Measurements from ENCODE around the gene GH2.
A peak's percentile ranks its signal among the peaks of the same experiment; 100 is the strongest.
"Not testable (repeated sequence)": the region's sequence is repeated elsewhere in the genome, so short reads cannot be mapped to it uniquely, and the experiment has no call there.

Gene GH2

DNA sequence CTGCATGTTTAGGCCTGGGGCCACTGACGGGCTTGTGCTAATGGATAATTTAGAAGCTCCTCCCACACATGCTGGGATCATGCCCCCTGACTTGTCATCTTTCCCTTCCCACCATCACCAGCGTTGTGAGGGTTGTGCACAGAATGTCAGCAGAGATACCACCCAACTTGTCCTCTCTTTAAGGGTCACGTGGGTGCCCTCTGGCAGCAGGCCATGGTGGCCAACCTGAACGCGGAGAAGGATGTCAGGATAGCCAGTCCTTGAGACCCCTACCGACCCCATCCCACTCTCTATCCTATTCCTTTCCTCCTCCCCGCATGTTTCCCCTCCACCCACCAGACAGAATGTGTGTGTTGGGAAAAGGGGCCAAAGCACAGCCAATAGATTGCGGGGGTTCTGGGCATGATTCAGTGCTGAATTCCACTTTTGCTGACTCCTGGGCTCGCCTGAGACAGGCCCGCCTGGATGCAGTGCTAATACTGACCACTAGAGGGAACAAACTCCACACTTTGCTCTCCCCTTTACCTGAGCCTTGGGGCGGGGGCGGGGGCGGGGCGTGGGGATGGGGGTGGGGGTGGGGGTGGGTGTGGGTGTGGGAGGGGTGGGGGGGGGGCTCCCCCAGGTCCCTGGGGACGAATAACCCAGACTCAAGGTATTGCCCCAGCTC lies at the start of gene GH2:
Gene GH2, minus strand, starts transcription at position 10 of the 667 bp plus-strand sequence. CDS start 143 bp downstream, outside the sequence.
- no peak within 1 kb of the TSS for H3K9ac ChIP-seq (ENCODE audit: low read depth in 1 of 2, low read length in 2 of 2)
- H3K4me3 ChIP-seq (ENCODE audit: low read length in 2 of 2), result no peak within 1 kb of the TSS
- H3K4me1 ChIP-seq (ENCODE audit: control insufficient read depth in 2 of 2, insufficient read depth in 2 of 2, low read length in 2 of 2), result no peaks in the 10 kb centered on the region
- H3K36me3 ChIP-seq (ENCODE audit: control insufficient read depth in 2 of 2, insufficient read depth in 2 of 2, low read length in 2 of 2), result no peaks in the 10 kb centered on the region
- H3K9me3 ChIP-seq (ENCODE audit: control insufficient read depth in 2 of 2, low read length in 2 of 2), result no peaks in the 10 kb centered on the region
- no peak within 1 kb of the TSS for H3K27ac ChIP-seq (ENCODE audit: low read depth in 2 of 2, low read length in 2 of 2)
- H3K27me3 ChIP-seq (ENCODE audit: control insufficient read depth in 2 of 2, insufficient read depth in 2 of 2, low read length in 2 of 2), result no peaks in the 10 kb centered on the region

DNA sequence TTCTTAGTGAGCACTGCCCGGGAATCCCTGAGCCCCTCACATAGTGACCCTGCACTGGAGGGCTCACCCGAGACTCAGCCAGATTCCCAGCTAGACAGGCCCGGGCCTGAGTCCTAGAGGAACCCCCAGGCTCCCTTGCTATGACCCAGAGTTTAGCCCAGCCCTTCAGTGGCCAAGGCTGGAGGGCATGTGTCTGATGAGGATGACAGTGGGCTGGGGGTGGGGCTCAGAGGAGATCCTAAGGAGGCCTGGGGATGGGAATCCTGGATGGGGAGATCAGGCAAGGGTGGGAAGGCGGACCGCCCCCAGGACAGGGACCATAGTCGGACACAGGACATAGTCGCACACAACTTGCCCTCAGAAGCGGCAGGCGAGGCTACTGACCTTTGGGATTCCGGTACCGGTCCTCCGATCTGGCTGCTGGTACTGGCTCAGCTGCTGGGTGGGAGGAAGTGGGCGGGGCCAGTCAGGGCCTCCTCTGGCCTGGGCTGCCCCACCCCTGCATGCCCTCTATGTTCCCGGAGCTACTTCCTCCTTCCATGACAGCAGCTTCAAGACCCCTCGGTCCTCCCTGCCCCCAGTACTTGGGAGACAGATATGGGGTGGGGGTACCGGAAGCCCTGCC lies 49.3 kb upstream of the GH2 start:
- H3K36me3 ChIP-seq (ENCODE audit: control insufficient read depth in 2 of 2, insufficient read depth in 2 of 2, low read length in 2 of 2), result peaks cover 0 to 5% of the 10 kb centered on the region in 2 donors
- peaks cover 5 to 6% of the 10 kb centered on the region in 2 donors for H3K4me1 ChIP-seq (ENCODE audit: control insufficient read depth in 2 of 2, insufficient read depth in 2 of 2, low read length in 2 of 2)
- H3K27ac ChIP-seq (ENCODE audit: low read depth in 2 of 2, low read length in 2 of 2), result peak overlapping the region; percentile 41 to 61
- peak overlapping the region in 1 of 2 donors; percentile 56 for H3K9ac ChIP-seq (ENCODE audit: low read depth in 1 of 2, low read length in 2 of 2)
- H3K4me3 ChIP-seq (ENCODE audit: low read length in 2 of 2), result peak overlapping the region; percentile 39 to 69
- H3K9me3 ChIP-seq (ENCODE audit: control insufficient read depth in 2 of 2, low read length in 2 of 2), result no peaks in the 10 kb centered on the region
- no peaks in the 10 kb centered on the region for H3K27me3 ChIP-seq (ENCODE audit: control insufficient read depth in 2 of 2, insufficient read depth in 2 of 2, low read length in 2 of 2)

DNA sequence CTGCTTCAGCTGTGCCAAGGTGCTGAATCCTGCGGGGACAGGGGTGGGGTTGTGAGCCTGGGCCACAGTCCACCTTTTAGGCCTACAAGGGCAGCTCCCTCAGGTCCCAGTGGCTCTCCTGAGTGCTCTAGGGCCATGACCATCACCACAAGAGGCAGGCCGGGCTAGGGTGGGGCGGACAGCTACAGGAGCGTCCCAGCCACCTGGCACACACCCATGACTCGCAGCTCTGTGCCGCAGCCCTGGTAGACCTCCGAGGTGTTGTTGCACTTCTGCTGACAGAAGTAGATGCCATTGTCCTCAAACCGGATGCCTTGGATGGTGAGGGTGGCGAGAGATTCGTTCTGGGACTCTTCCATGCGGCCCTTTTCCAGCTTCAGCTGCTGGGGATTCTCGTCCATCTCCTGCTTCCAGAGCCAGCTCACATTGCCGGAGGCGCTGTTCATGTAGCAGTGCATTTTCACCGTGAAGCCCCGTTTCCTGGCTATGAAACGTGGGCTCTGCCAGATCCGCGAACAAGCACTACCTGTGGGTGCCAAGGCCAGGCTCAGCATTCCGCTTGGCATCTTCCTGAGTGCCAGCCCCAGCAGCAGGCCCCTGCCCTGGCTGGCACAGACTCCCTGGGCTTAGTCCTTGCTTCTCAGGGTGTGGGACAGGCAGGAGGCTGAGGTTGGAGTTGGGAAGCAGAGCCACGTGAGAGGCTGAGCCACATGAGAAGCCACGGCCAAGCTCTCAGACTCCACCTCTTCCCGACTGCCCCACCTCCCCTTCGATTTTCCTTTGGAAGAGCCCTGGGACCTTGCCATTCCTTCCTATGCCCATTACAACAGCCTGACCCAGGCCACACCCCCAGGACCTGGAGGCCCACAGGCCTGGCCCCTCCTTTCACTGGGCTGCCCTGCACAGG lies 48.4 kb upstream of the GH2 start:
- H3K36me3 ChIP-seq (ENCODE audit: control insufficient read depth in 2 of 2, insufficient read depth in 2 of 2, low read length in 2 of 2), result peaks cover 0 to 5% of the 10 kb centered on the region in 2 donors
- H3K9ac ChIP-seq (ENCODE audit: low read depth in 1 of 2, low read length in 2 of 2), result no peak overlapping the region
- H3K4me3 ChIP-seq (ENCODE audit: low read length in 2 of 2), result peak overlapping the region in 1 of 2 donors; percentile 69
- no peaks in the 10 kb centered on the region for H3K9me3 ChIP-seq (ENCODE audit: control insufficient read depth in 2 of 2, low read length in 2 of 2)
- H3K4me1 ChIP-seq (ENCODE audit: control insufficient read depth in 2 of 2, insufficient read depth in 2 of 2, low read length in 2 of 2), result peaks cover 5 to 6% of the 10 kb centered on the region in 2 donors
- H3K27me3 ChIP-seq (ENCODE audit: control insufficient read depth in 2 of 2, insufficient read depth in 2 of 2, low read length in 2 of 2), result no peaks in the 10 kb centered on the region
- H3K27ac ChIP-seq (ENCODE audit: low read depth in 2 of 2, low read length in 2 of 2), result no peak overlapping the region

DNA sequence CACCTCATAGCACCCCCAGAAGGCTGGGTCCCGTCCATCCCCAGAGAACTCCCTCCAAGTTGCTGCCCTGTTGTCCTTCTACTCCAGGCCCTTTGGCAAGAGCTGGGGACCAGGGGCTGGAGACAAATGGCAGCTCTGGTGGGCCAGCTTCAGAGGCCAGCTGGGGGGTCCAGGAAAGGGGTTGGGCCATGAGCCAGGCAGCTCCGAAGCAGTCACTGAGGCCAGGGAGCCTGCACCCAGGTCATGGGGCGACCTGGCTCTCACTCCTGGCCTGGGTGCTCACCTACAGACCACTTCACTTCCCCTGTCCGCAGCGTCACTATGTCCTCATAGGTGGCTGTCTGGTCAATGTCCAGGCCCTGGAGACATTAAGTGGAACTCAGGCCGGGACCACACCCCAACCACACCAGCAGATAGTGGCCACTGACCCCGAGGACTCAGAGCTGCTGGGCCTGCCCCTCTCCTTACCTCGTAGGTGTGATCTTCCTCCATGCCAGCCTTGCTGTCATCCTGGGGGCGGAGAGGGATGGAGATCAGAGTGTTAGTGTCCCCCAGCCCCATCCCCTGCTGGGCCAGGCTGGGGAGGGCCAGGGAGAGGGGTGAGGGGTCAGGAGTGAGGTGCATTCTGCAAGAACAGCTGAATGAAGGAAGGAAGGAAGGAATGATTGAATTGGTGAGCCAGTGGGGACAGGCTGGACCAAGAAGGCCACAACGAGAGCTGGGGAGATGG lies 47.4 kb upstream of the GH2 start:
- Histone ChIP-seq H3K4me3 (ENCODE audit: low read length in 2 of 2) (peak overlapping the region in 1 of 2 donors; percentile 20), H3K9me3 (ENCODE audit: control insufficient read depth in 2 of 2, low read length in 2 of 2) (no peaks in the 10 kb centered on the region), H3K36me3 (ENCODE audit: control insufficient read depth in 2 of 2, insufficient read depth in 2 of 2, low read length in 2 of 2) (peaks cover 0 to 5% of the 10 kb centered on the region in 2 donors), H3K4me1 (ENCODE audit: control insufficient read depth in 2 of 2, insufficient read depth in 2 of 2, low read length in 2 of 2) (peaks cover 5 to 6% of the 10 kb centered on the region in 2 donors), H3K27me3 (ENCODE audit: control insufficient read depth in 2 of 2, insufficient read depth in 2 of 2, low read length in 2 of 2) (no peaks in the 10 kb centered on the region), H3K27ac (ENCODE audit: low read depth in 2 of 2, low read length in 2 of 2) (no peak overlapping the region), H3K9ac (ENCODE audit: low read depth in 1 of 2, low read length in 2 of 2) (no peak overlapping the region)

DNA sequence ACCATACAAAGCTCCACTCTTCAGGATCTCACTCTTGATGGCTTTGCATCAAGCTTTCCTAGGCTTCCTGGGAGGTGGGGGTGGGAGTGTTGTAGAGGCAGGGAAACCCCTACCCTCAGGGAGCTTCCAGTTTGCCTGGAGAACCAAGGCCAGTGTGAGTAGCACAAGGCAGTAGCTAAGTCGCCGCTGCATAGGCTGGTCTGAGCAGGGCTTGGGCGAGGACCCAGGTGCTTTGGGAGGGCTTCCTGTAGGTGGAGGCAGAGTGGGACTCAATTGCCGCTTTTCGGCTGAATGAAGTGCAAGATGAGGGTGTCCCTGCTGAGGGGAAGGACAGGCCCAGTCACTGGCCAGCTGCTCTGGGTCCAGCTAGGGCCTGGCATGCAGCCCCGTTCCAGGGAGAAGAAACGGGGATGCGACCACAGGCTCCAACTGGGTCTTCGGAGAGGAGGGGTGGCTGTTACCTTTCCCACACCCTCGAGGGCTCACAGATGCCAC lies 46.5 kb upstream of the GH2 start:
- Histone ChIP-seq H3K4me3 (ENCODE audit: low read length in 2 of 2) (no peak overlapping the region), H3K36me3 (ENCODE audit: control insufficient read depth in 2 of 2, insufficient read depth in 2 of 2, low read length in 2 of 2) (peaks cover 0 to 5% of the 10 kb centered on the region in 2 donors)

DNA sequence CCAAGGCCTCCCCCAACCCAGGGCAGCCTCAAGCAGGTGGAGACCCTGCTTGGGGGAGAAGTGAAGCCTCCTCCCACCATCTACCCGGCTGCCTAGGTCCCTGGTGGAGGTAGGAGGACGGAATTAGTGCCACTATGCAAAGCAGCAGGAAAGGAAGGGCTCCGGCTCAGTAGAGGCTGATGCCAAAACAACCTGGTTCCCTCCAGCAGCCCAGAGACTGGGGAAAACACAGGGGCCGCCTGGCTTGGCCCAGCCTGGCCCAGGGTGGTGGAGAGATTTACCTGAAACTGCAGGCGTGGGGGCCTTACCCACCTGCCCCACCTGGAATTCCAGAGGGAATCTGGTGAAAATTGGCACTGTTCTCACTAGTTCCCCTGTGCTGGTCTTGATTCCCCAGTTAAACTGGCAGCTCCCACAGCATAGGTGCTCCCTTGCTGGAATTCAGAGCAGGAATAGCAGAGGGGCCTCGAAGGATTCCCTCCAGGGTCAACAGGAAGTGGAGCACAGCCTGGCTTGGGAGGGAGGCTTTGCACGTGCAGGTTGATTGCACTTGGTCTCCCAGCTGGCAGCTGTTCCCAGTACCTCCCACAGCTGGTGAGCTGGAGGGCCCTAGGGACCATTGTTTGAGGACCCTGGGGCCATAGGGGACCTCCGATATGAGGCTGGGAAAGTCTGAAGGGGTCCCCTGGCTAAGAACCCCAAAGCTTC lies 45.9 kb upstream of the GH2 start:
- Histone ChIP-seq H3K27ac (ENCODE audit: low read depth in 2 of 2, low read length in 2 of 2) (peak overlapping the region in 1 of 2 donors; percentile 16), H3K4me3 (ENCODE audit: low read length in 2 of 2) (no peak overlapping the region), H3K9ac (ENCODE audit: low read depth in 1 of 2, low read length in 2 of 2) (no peak overlapping the region)

More for the DNA sequence above, 46.5 kb upstream of the GH2 start:
- no peak overlapping the region for H3K9ac ChIP-seq (ENCODE audit: low read depth in 1 of 2, low read length in 2 of 2)
- no peaks in the 10 kb centered on the region for H3K27me3 ChIP-seq (ENCODE audit: control insufficient read depth in 2 of 2, insufficient read depth in 2 of 2, low read length in 2 of 2)
- H3K27ac ChIP-seq (ENCODE audit: low read depth in 2 of 2, low read length in 2 of 2), result peak overlapping the region in 1 of 2 donors; percentile 16
- no peaks in the 10 kb centered on the region for H3K9me3 ChIP-seq (ENCODE audit: control insufficient read depth in 2 of 2, low read length in 2 of 2)
- H3K4me1 ChIP-seq (ENCODE audit: control insufficient read depth in 2 of 2, insufficient read depth in 2 of 2, low read length in 2 of 2), result peaks cover 5 to 6% of the 10 kb centered on the region in 2 donors

DNA sequence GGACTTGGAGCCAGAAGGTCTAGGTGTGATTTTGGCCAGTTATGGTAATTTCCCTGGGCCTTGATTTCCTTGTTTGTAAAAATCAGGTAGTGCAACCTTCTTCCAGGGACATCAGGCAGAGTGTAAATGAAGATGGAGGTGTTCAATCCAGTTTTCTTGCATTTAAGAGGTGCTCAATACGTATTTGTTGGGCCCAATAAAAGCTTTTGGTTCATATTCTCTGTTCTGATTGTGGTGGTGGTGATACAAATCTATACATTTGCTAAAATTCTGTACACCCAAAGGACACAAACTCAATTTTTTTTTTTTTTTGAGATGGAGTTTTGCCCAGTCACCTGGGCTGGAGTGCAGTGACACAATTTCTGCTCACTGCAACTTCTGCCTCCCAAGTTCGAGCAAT lies 44.4 kb upstream of the GH2 start:
- H3K9me3 ChIP-seq (ENCODE audit: control insufficient read depth in 2 of 2, low read length in 2 of 2), result no peaks in the 10 kb centered on the region

More for the DNA sequence above, 45.9 kb upstream of the GH2 start:
- Histone ChIP-seq H3K36me3 (ENCODE audit: control insufficient read depth in 2 of 2, insufficient read depth in 2 of 2, low read length in 2 of 2) (peaks cover 0 to 5% of the 10 kb centered on the region in 2 donors), H3K27me3 (ENCODE audit: control insufficient read depth in 2 of 2, insufficient read depth in 2 of 2, low read length in 2 of 2) (no peaks in the 10 kb centered on the region), H3K9me3 (ENCODE audit: control insufficient read depth in 2 of 2, low read length in 2 of 2) (no peaks in the 10 kb centered on the region), H3K4me1 (ENCODE audit: control insufficient read depth in 2 of 2, insufficient read depth in 2 of 2, low read length in 2 of 2) (peaks cover 5 to 6% of the 10 kb centered on the region in 2 donors)

DNA sequence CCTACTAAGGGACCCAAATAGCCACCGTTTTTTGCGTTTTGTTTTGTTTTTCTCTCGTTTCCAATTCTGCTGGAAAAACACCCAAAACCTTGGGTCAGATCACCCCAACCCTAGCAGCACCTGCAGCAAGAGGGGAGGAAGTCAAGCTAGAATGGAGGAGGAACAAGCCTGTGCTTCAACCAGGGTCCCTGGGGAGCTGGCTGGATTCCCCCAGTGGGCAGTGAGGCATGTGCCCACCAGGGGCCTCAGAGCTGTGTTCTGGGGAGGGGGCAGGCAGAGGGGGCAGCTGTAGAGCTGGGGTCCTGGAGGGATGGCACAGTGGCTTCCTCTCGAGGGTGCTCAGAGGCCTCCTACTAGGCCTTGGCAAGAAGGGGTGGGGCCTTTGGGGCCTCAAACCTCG lies 43.9 kb upstream of the GH2 start:
- Histone ChIP-seq H3K4me3 (ENCODE audit: low read length in 2 of 2) (no peak overlapping the region), H3K27me3 (ENCODE audit: control insufficient read depth in 2 of 2, insufficient read depth in 2 of 2, low read length in 2 of 2) (no peaks in the 10 kb centered on the region), H3K36me3 (ENCODE audit: control insufficient read depth in 2 of 2, insufficient read depth in 2 of 2, low read length in 2 of 2) (peaks cover 0 to 5% of the 10 kb centered on the region in 2 donors), H3K9me3 (ENCODE audit: control insufficient read depth in 2 of 2, low read length in 2 of 2) (no peaks in the 10 kb centered on the region), H3K9ac (ENCODE audit: low read depth in 1 of 2, low read length in 2 of 2) (no peak overlapping the region), H3K4me1 (ENCODE audit: control insufficient read depth in 2 of 2, insufficient read depth in 2 of 2, low read length in 2 of 2) (no peaks in the 10 kb centered on the region), H3K27ac (ENCODE audit: low read depth in 2 of 2, low read length in 2 of 2) (no peak overlapping the region)

More for the DNA sequence above, 44.4 kb upstream of the GH2 start:
- Histone ChIP-seq H3K36me3 (ENCODE audit: control insufficient read depth in 2 of 2, insufficient read depth in 2 of 2, low read length in 2 of 2) (peaks cover 0 to 5% of the 10 kb centered on the region in 2 donors), H3K27me3 (ENCODE audit: control insufficient read depth in 2 of 2, insufficient read depth in 2 of 2, low read length in 2 of 2) (no peaks in the 10 kb centered on the region), H3K9ac (ENCODE audit: low read depth in 1 of 2, low read length in 2 of 2) (no peak overlapping the region), H3K4me1 (ENCODE audit: control insufficient read depth in 2 of 2, insufficient read depth in 2 of 2, low read length in 2 of 2) (peaks cover 3% of the 10 kb centered on the region in 2 donors), H3K27ac (ENCODE audit: low read depth in 2 of 2, low read length in 2 of 2) (no peak overlapping the region), H3K4me3 (ENCODE audit: low read length in 2 of 2) (no peak overlapping the region)

DNA sequence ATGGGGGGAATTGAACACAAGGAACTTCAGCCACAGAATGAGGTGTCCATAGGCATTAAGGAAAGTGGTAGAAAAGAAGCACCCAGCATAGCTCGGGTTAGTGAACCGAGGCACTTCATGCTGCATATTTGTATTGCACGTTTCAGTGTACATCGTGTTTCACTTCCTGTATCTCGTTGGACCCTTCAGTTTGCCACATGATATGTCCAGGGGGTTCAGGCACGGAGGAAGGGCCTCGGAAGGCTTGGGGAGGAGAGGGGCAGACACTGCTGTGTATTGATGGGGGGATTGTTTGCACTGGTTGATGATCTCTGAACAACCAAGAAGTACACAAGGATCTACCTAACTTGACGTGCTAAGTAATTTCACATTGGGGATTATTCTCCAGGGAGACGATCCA lies 40.7 kb upstream of the GH2 start:
- not testable (repeated sequence) for H3K27me3 ChIP-seq (ENCODE audit: control insufficient read depth in 2 of 2, insufficient read depth in 2 of 2, low read length in 2 of 2); H3K4me1 ChIP-seq (ENCODE audit: control insufficient read depth in 2 of 2, insufficient read depth in 2 of 2, low read length in 2 of 2); H3K36me3 ChIP-seq (ENCODE audit: control insufficient read depth in 2 of 2, insufficient read depth in 2 of 2, low read length in 2 of 2); H3K9ac ChIP-seq (ENCODE audit: low read depth in 1 of 2, low read length in 2 of 2); H3K4me3 ChIP-seq (ENCODE audit: low read length in 2 of 2); H3K27ac ChIP-seq (ENCODE audit: low read depth in 2 of 2, low read length in 2 of 2); H3K9me3 ChIP-seq (ENCODE audit: control insufficient read depth in 2 of 2, low read length in 2 of 2)
